Fibroblast of lung (primary cell): ENCODE results near the gene KCTD13.

Experiments
- EZH2 ChIP-seq: IDR thresholded peaks from 2 replicates; pipeline ENCODE4 v1.5.1; 2012; ENCODE audit warnings: low read length, control low read depth, mild to moderate bottlenecking; ENCODE audit errors: missing control alignments
- TF ChIP-seq, protein P1 (sequence below), 2 donors: IDR thresholded peaks in 1 of 2; conservative IDR thresholded peaks in 1 of 2; 1 replicate in 1 of 2; 2 replicates in 1 of 2; pipeline ENCODE4 v1.5.1; 2011 to 2012; ENCODE audit warnings: low read length in 2 of 2, control low read depth in 1 of 2, inconsistent platforms in 1 of 2, low read depth in 1 of 2, mild to moderate bottlenecking in 1 of 2

DNA sequence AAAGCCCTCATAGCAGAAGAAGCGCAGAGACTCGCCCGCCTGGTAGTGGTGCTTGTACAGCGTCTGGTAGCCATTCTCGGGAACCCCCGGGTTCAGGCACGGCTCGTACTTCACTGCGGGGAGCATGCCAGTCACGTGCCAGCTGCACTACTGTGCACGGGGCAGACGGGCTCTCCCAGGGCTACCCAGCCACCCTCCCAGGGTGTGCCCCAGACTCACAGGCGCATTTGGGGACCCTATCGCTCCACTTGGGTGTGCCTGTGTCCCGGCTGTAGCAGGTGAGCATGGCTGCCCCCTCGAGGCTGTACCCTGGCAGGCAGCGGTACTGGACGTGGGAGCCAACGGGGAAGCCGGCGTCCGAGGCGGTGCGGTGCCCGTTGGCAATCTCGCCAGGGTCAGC lies 52.7 kb downstream of the KCTD13 start:
- TF ChIP-seq, protein P1, sequence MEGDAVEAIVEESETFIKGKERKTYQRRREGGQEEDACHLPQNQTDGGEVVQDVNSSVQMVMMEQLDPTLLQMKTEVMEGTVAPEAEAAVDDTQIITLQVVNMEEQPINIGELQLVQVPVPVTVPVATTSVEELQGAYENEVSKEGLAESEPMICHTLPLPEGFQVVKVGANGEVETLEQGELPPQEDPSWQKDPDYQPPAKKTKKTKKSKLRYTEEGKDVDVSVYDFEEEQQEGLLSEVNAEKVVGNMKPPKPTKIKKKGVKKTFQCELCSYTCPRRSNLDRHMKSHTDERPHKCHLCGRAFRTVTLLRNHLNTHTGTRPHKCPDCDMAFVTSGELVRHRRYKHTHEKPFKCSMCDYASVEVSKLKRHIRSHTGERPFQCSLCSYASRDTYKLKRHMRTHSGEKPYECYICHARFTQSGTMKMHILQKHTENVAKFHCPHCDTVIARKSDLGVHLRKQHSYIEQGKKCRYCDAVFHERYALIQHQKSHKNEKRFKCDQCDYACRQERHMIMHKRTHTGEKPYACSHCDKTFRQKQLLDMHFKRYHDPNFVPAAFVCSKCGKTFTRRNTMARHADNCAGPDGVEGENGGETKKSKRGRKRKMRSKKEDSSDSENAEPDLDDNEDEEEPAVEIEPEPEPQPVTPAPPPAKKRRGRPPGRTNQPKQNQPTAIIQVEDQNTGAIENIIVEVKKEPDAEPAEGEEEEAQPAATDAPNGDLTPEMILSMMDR (conservative IDR thresholded peaks at IDR 0.05 in 1 of 2, IDR thresholded peaks at IDR 0.05 in 1 of 2; ENCODE audit: low read depth in 1 of 2, low read length in 2 of 2), result no peak
- no peak for TF ChIP-seq EZH2
